GM13976 (cell line): ENCODE measurements around the gene MT4.

Source experiments
- DNase-seq: peaks from one replicate; pipeline ENCODE4 v3.0.0; 2012; ENCODE audit warnings: low spot score
- in situ Hi-C: fragments of 300-500 bp; cut with MboI; formaldehyde crosslinking; loops from one replicate; pipeline ENCODE4 v1.12.0; 2022; ENCODE audit warnings: low sequenced_read_pairs, mixed read lengths, inconsistent platforms; ENCODE audit not compliant: unreplicated experiment
- TF ChIP-seq, protein P1 (sequence below): IDR thresholded peaks from 2 replicates; pipeline ENCODE4 v1.5.1; 2012; ENCODE audit warnings: borderline replicate concordance, mild to moderate bottlenecking; ENCODE audit not compliant: insufficient read depth; ENCODE audit errors: extremely low read depth, missing control alignments, control extremely low read depth

The MT4 gene

DNA sequence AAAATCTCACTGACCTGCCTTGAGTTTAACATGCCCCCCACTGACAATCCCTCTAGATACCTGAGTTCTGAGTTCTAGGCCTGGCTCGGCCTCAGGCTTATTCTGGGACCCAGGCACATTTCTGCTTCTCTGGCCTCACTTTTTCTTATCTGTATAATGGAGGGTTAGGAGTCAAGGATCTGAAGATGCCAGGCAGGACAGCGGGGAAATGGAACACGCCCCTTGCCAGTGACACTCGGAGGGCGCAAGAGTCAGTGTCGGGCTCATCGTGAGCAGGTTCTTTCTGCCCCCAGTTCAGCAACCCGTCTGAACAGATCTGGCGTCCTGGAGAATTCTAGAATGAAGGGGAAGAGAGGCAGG is 23.9 kb downstream of the MT4 start:
- in situ Hi-C loops, result no loop called here
- TF ChIP-seq, protein P1, sequence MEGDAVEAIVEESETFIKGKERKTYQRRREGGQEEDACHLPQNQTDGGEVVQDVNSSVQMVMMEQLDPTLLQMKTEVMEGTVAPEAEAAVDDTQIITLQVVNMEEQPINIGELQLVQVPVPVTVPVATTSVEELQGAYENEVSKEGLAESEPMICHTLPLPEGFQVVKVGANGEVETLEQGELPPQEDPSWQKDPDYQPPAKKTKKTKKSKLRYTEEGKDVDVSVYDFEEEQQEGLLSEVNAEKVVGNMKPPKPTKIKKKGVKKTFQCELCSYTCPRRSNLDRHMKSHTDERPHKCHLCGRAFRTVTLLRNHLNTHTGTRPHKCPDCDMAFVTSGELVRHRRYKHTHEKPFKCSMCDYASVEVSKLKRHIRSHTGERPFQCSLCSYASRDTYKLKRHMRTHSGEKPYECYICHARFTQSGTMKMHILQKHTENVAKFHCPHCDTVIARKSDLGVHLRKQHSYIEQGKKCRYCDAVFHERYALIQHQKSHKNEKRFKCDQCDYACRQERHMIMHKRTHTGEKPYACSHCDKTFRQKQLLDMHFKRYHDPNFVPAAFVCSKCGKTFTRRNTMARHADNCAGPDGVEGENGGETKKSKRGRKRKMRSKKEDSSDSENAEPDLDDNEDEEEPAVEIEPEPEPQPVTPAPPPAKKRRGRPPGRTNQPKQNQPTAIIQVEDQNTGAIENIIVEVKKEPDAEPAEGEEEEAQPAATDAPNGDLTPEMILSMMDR, result no peak
- DNase-seq, result no peak

DNA sequence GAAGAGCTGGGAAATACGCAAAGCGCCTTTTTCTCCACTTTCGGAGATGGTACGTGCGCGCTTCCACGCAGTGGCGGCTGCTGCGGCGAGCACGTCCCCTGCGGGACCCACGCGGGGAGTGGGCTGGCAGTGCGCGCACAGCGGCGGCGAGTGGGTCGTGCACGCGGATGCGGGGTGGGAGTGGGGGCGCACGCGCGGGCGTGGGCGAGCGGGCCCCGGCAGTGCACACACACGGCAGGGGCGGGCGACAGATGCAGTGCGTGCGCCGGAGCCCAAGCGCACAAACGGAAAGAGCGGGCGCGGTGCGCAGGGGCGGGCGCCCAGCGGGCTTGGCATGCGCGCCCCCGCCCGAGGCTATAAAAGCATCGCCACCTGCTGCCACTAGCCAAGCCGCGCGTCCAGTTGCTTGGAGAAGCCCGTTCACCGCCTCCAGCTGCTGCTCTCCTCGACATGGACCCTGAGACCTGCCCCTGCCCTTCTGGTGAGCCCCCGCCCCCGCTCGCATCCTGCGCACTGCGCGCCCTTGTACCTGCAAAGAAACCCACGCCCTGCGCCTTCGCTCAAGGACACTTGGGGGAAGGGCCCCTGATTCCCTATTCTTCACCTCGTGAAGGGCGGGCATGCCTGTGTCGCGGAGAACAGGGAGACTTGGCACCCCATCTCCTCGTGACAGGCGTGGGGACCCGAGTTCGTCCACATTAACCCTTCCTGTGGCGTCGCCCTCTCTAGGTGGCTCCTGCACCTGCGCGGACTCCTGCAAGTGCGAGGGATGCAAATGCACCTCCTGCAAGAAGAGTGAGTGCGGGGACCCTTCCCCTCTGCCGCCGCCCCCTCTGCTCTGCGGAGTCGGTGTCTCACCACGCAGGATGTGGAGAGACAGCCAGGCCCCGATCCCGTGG is 24.5 kb downstream of the MT4 start, which contains the start of gene MT3:
Gene MT3, plus strand, starts transcription at position 388 of the 899 bp plus-strand sequence. Its CDS starts 63 bp downstream, at position 451.
- in situ Hi-C loops, result no loop called here
- DNase-seq, result no peak
- TF ChIP-seq, protein P1, result no peak

DNA sequence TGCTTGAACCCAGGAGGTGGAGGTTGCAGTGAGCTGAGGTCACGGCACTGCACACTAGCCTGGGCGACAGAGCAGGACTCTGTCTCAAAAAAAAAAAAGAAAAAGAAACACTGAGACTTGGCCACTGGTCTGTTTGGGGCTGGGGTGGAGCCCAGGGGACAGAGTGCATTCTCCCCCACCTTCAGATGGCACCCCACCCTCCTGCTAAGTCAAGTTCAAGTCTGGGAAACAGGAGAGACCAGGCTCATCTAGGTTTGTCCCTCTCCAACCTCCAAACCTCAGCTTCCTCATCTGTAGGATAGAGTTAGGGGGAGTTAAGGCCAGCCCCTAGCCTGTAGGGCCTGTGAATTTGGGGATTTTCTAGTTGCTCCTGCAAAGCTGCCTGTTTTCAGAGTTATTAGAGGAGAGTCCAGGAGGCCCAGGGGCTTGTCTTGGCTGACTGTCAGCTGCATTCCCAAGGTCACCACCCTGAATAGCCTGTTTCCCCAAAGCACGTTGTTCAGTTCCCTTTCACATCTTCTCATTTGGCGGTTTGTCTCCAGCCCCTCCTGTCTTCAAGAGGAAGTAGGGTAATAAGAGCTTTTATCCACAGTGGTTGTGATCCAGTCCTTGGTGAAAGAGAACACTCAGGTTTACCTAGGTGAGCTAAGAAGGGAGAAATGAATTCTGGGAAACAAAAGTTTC is 26.6 kb downstream of the MT4 start:
- TF ChIP-seq, protein P1, result no peak
- DNase-seq, result no peak
- in situ Hi-C loops, result no loop called here

DNA sequence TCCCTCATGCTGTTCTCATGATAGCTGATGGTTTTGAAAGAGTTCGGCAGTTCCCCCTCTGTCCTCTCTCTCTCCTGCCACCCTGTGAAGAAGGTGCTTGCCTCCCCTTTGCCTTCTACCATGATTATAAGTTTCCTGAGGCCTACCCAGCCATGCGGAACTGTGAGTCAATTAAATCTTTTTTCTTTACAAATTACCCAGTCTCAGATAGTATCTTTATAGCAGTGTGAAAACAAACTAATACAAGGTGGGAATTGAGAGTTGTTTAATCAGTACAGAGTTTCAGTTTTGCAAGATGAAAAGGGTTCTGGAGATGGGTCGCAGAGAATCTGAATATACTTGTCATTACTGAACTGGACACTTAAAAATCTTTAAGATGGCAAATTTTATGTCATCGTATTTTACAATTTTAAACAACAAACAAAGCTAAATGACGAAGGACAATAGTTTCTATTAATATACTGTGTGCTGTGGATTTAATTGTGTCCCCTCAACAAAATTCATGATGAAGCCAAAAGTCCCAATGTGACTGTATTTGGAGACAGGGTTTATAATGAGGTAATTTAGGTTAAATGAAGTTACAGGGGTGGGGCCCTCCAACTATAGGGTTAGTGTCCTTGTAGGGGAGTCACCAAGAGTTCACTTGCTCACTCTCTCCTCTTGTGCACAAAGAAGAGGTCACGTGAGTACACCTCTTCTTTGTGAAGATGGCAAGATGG is 28.9 kb downstream of the MT4 start:
- in situ Hi-C loops, result no loop called here
- TF ChIP-seq, protein P1, result no peak
- no peak for DNase-seq

DNA sequence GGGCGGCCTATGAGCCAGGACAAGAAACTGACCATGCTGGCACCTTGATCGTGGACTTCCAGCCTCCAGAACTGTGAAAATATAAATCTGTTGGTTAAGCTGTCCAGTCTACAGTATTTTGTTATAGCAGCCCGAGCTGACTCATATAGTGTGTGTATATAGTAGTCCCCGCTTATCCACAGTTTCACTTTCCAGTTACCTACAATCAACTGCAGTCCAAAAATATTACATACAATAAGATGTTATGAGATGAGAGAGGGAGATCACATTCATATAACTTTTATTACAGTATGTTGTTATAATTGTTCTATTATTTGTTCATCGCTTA is 29.4 kb downstream of the MT4 start:
- no peak for DNase-seq
- in situ Hi-C loops, result no loop called here
- TF ChIP-seq, protein P1, result no peak

DNA sequence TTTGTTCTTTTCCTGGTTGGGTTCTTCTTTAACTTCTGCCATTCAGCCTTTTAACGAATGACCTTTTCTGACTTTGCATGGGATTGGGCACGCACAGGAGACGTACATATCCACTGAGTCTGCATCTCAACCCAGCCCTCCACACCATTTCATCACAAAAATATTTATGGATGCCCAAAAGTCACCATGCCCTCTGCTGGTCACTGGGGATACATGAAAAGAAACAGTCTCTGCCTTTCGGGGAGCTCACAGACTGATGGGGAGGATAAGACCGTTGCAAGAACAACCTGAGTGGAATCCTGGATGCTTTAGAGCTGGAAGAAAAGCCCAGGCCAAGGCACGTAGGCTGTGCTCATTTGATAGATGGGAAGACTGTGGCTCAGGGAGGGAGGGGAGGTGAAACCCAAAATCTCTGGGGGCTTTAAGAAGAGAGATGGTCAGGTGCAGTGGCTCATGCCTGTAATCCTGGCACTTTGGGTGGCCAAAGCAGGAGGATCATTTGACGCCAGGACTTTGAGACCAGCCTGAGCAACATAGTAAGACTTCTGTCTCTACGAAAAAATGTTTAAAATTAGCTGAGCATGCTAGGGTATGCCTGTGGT is 35.6 kb downstream of the MT4 start:
- peak; percentile 61 for DNase-seq
- TF ChIP-seq, protein P1, result peak; percentile 45
- in situ Hi-C loops, result no loop called here
